ENCODE measurements around the gene WDFY1. TPM values are rescaled to one million over a fixed set of nuclear protein-coding genes. Genes with fewer than 3 reads are reported as not detected.

Gene WDFY1
- total and polyA plus RNA-seq, 2 donors from 2014 or later: 10.4 to 38.4 TPM

GRCh38 chr2:223846515-223846914, 98.6 kb downstream of the WDFY1 start:
- TF ChIP-seq CTCF (IDR thresholded peaks at IDR 0.05; ENCODE audit: borderline replicate concordance, extremely low read depth, insufficient read depth): no peak
- Histone ChIP-seq H3K4me1 (ENCODE audit: control insufficient read depth in 2 of 3, insufficient read depth in 2 of 3, low read depth in 1 of 3, low read length in 3 of 3) (no peaks in the 10 kb centered on the region), H3K27me3 (ENCODE audit: control insufficient read depth, insufficient read depth, low read length) (no peaks in the 10 kb centered on the region), H3K4me3 (ENCODE audit: low read length in 3 of 3) (no peak overlapping the region), H3K9ac (ENCODE audit: low read length in 3 of 3) (no peak overlapping the region), H3K36me3 (ENCODE audit: control insufficient read depth in 2 of 3, insufficient read depth in 3 of 3, low read length in 3 of 3) (no peaks in the 10 kb centered on the region), H3K9me3 (ENCODE audit: control insufficient read depth in 2 of 3, insufficient read depth in 1 of 3, low read length in 3 of 3) (no peaks in the 10 kb centered on the region), H3K27ac (ENCODE audit: low read depth in 2 of 2, low read length in 2 of 2) (no peak overlapping the region)
- FAIRE-seq: no peak
- DNase-seq: no peak
- intact Hi-C loops (cut with DNase I): no loop called here

GRCh38 chr2:223841436-223842190, 103.5 kb downstream of the WDFY1 start:
- H3K9me3 ChIP-seq (ENCODE audit: control insufficient read depth in 2 of 3, insufficient read depth in 1 of 3, low read length in 3 of 3): no peaks in the 10 kb centered on the region
- no peaks in the 10 kb centered on the region for H3K36me3 ChIP-seq (ENCODE audit: control insufficient read depth in 2 of 3, insufficient read depth in 3 of 3, low read length in 3 of 3)
- DNase-seq (no peak), FAIRE-seq (no peak)
- no peak overlapping the region for H3K4me3 ChIP-seq (ENCODE audit: low read length in 3 of 3)
- TF ChIP-seq CTCF (IDR thresholded peaks at IDR 0.05; ENCODE audit: borderline replicate concordance, extremely low read depth, insufficient read depth): no peak
- H3K9ac ChIP-seq (ENCODE audit: low read length in 3 of 3): no peak overlapping the region
- peaks cover 0 to 1% (median 0%) of the 10 kb centered on the region in 3 donors for H3K4me1 ChIP-seq (ENCODE audit: control insufficient read depth in 2 of 3, insufficient read depth in 2 of 3, low read depth in 1 of 3, low read length in 3 of 3)
- intact Hi-C loops (cut with DNase I): no loop called here
- H3K27ac ChIP-seq (ENCODE audit: low read depth in 2 of 2, low read length in 2 of 2): no peak overlapping the region
- no peaks in the 10 kb centered on the region for H3K27me3 ChIP-seq (ENCODE audit: control insufficient read depth, insufficient read depth, low read length)

- Histone ChIP-seq H3K9me3 (ENCODE audit: control insufficient read depth in 2 of 3, insufficient read depth in 1 of 3, low read length in 3 of 3) (no peaks in the 10 kb centered on the region), H3K4me1 (ENCODE audit: control insufficient read depth in 2 of 3, insufficient read depth in 2 of 3, low read depth in 1 of 3, low read length in 3 of 3) (peaks cover 0 to 7% (median 0%) of the 10 kb centered on the region in 3 donors), H3K36me3 (ENCODE audit: control insufficient read depth in 2 of 3, insufficient read depth in 3 of 3, low read length in 3 of 3) (no peaks in the 10 kb centered on the region), H3K27me3 (ENCODE audit: control insufficient read depth, insufficient read depth, low read length) (no peaks in the 10 kb centered on the region), H3K4me3 (ENCODE audit: low read length in 3 of 3) (peak within 1 kb of the TSS; percentile 48 to 75 (median 69)), H3K27ac (ENCODE audit: low read depth in 2 of 2, low read length in 2 of 2) (peak within 1 kb of the TSS; percentile 33 to 67), H3K9ac (ENCODE audit: low read length in 3 of 3) (peak within 1 kb of the TSS; percentile 26 to 77 (median 60))
- intact Hi-C loops (cut with DNase I): no loop called here
- DNase-seq (peak; percentile 85 to 95 (median 90)), FAIRE-seq (no peak)
- TF ChIP-seq CTCF (IDR thresholded peaks at IDR 0.05; ENCODE audit: borderline replicate concordance, extremely low read depth, insufficient read depth): peak; percentile 26
These were observed 107.7 kb downstream of the WDFY1 start, which contains the start of gene AP1S3 for GRCh38 chr2:223837287-223838061. Gene AP1S3, minus strand, starts transcription at chr2:223837582. Its CDS starts 132 bp downstream, at chr2:223837450.
